Prostate gland (tissue), 2 donors: Measurements from ENCODE around the gene HDAC6.

Experiments
- CTCF ChIP-seq, 4 experiments: fragments of 200-600 bp in 2 of 4; fragments of 450-650 bp in 2 of 4; sonication (generic) in 2 of 4; IDR thresholded peaks; 1 replicate in 3 of 4; 2 replicates in 1 of 4; pipeline ENCODE4 v1.5.1; 2016 to 2019; ENCODE audit warnings: antibody characterized with exemption in 4 of 4, mild to moderate bottlenecking in 2 of 4, moderate library complexity in 2 of 4
- POLR2A ChIP-seq: fragments of 450-650 bp; IDR thresholded peaks from one replicate; pipeline ENCODE4 v1.6.1; 2016; ENCODE audit warnings: antibody characterized with exemption, mild to moderate bottlenecking
- POLR2AphosphoS5 ChIP-seq: sonication (generic); formaldehyde crosslinking; IDR thresholded peaks from one replicate; pipeline ENCODE4 v1.6.1; 2017; ENCODE audit warnings: antibody characterized with exemption

GRCh38 chrX:48786825-48787504 lies 14.9 kb upstream of the HDAC6 start:
- TF ChIP-seq CTCF (IDR thresholded peaks at IDR 0.05), result no peak
- no peak for TF ChIP-seq POLR2A
- no peak for TF ChIP-seq POLR2AphosphoS5
